CD4-positive, alpha-beta T cell (primary cell): ENCODE data around the gene DYSF. TPM values are rescaled to one million over a fixed set of nuclear protein-coding genes. Genes with fewer than 3 reads are reported as not detected.

Experiments
- ATAC-seq: fragments of 200-7000 bp; cut with Tn5 transposase; one replicate; pipeline ENCODE4 v1.10.0; 2022; ENCODE audit warnings: mild to moderate bottlenecking; ENCODE audit not compliant: poor library complexity
- CTCF ChIA-PET: fragments of 350-600 bp; sonication (Branson Sonifier 250); formaldehyde crosslinking; loops from one replicate; lab custom pipeline; 2021; ENCODE audit warnings: antibody characterized with exemption, inconsistent platforms; lab: Charles Lee
- POLR2A ChIA-PET: fragments of 350-600 bp; sonication (Branson Sonifier 250); formaldehyde crosslinking; loops from one replicate; lab custom pipeline; 2021; ENCODE audit warnings: antibody characterized with exemption, inconsistent platforms; lab: Charles Lee
- DNase-seq, 14 experiments: peaks; one replicate each; pipeline ENCODE4 v3.0.0-alpha.2; 2013 to 2020; ENCODE audit warnings: mixed read lengths in 2 of 14
- H3K27ac ChIP-seq, 2 donors: one replicate each; pipeline versions ENCODE4 v1.5.1 to v1.7.0; 2013; ENCODE audit warnings: low read length in 2 of 2, low read depth in 1 of 2, mild to moderate bottlenecking in 1 of 2
- H3K27me3 ChIP-seq, 2 experiments: 1 replicate in 1 of 2; 2 replicates in 1 of 2; pipeline versions ENCODE4 v1.6.1 to v1.7.0; 2013; ENCODE audit warnings: low read length in 2 of 2, control low read depth in 1 of 2, mild to moderate bottlenecking in 1 of 2, moderate library complexity in 1 of 2; ENCODE audit not compliant: insufficient read depth in 2 of 2, control insufficient read depth in 1 of 2
- H3K36me3 ChIP-seq: one replicate; pipeline ENCODE4 v1.6.1; 2013; ENCODE audit warnings: low read length, control low read depth; ENCODE audit not compliant: insufficient read depth
- H3K4me1 ChIP-seq: one replicate; pipeline ENCODE4 v1.6.1; 2013; ENCODE audit warnings: low read length, control low read depth; ENCODE audit not compliant: insufficient read depth
- H3K4me3 ChIP-seq: one replicate; pipeline ENCODE4 v1.5.1; 2013; ENCODE audit warnings: mild to moderate bottlenecking, low read length, moderate library complexity
- H3K9me3 ChIP-seq, 2 experiments: 1 replicate in 1 of 2; 2 replicates in 1 of 2; pipeline versions ENCODE4 v1.6.1 to v1.7.0; 2013; ENCODE audit warnings: low read length in 2 of 2, mild to moderate bottlenecking in 2 of 2, control low read depth in 1 of 2, moderate library complexity in 1 of 2; ENCODE audit not compliant: control insufficient read depth in 1 of 2, insufficient read depth in 1 of 2
- H3K27ac Mint-ChIP-seq: one replicate; pipeline ENCODE4 v1.8.0; 2020; ENCODE audit warnings: mixed read lengths
- H3K27me3 Mint-ChIP-seq: one replicate; pipeline ENCODE4 v1.8.0; 2021; ENCODE audit warnings: mixed read lengths
- H3K36me3 Mint-ChIP-seq: one replicate; pipeline ENCODE4 v1.8.0; 2021; ENCODE audit warnings: low read depth, mixed read lengths
- H3K4me1 Mint-ChIP-seq: one replicate; pipeline ENCODE4 v1.8.0; 2021; ENCODE audit warnings: low read depth, mixed read lengths
- H3K4me3 Mint-ChIP-seq: one replicate; pipeline ENCODE4 v1.8.0; 2020; ENCODE audit warnings: mild to moderate bottlenecking, mixed read lengths
- H3K9me3 Mint-ChIP-seq: one replicate; pipeline ENCODE4 v1.8.0; 2020; ENCODE audit warnings: mixed read lengths
- intact Hi-C, 2 experiments: fragments of 100-400 bp; cut with DNase I in 1 of 2; cut with micrococcal nuclease in 1 of 2; formaldehyde crosslinking; loops; one replicate each; pipeline versions ENCODE4 v1.15.1 to v1.9.0; 2023 to 2025; cut with DNase I, micrococcal nuclease
- total RNA-seq, 174 experiments: library from RNA in 2 of 174; stranded (reverse) in 2 of 174; gene quantifications; one replicate each; pipeline ENCODE4 v1.2.3 and lab custom pipeline; 2021 to 2026
- TF ChIP-seq, protein P1 (sequence below): fragments of 200-600 bp; IDR thresholded peaks from one replicate; pipeline ENCODE4 v1.8.0; 2022; ENCODE audit warnings: antibody characterized with exemption, mild to moderate bottlenecking

The DYSF gene
- total RNA-seq, 2 experiments from 2014 or later: 0.27 to 0.31 TPM

DNA sequence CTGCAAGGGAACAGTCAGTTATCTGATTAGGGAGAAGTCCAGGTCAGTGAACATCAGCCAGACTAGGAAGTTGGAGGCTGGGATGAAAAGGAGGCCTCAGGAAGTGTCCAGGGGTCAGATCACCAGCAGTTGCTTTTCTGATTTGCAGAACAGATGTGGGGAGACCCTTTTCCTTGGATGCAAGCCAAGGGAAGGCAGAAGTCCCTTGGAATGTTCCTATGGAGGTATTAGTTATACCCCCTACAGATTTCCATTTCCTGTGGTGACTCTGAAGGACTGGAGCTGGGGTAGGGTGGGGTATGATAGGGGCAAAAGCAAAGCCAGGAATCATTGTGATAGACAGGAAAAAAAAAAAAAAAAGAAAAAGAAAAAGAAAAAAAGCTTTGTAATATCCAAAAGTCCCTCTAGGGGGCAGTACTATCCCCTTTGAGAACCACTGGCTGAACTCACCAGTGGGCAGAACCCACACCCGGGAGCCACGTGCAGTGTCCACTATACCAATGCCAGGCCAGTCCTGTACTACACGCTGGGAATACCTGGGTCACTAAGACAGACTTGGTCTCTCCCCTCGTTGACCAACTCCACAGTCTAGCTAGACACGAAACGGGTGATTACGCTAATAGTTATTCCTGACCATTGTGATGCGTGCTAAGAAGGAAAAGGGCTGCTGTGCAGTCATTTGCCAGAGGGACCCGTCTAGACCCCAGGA, 7.4 kb downstream of the DYSF start:
- Histone ChIP-seq H3K27me3 (peaks cover 14 to 24% of the 10 kb centered on the region in 2 experiments), H3K4me3 (no peak overlapping the region), H3K27ac (no peak overlapping the region), H3K9me3 (peaks cover 0 to 14% of the 10 kb centered on the region in 2 experiments), H3K4me1 (no peaks in the 10 kb centered on the region), H3K36me3 (no peaks in the 10 kb centered on the region)
- H3K4me1 Mint-ChIP-seq: peaks cover 4% of the 10 kb centered on the region
- H3K27me3 Mint-ChIP-seq: peaks cover 24% of the 10 kb centered on the region
- ChIA-PET CTCF (interaction anchor here (0.5 kb wide), 1 partner anchor 10 kb away, joined by 3 read pairs; no protein-coding TSS in a partner anchor), POLR2A (no interaction called here)
- DNase-seq (peak in 2 of 14 experiments; percentile 9 to 28), ATAC-seq (no peak)
- TF ChIP-seq, protein P1, sequence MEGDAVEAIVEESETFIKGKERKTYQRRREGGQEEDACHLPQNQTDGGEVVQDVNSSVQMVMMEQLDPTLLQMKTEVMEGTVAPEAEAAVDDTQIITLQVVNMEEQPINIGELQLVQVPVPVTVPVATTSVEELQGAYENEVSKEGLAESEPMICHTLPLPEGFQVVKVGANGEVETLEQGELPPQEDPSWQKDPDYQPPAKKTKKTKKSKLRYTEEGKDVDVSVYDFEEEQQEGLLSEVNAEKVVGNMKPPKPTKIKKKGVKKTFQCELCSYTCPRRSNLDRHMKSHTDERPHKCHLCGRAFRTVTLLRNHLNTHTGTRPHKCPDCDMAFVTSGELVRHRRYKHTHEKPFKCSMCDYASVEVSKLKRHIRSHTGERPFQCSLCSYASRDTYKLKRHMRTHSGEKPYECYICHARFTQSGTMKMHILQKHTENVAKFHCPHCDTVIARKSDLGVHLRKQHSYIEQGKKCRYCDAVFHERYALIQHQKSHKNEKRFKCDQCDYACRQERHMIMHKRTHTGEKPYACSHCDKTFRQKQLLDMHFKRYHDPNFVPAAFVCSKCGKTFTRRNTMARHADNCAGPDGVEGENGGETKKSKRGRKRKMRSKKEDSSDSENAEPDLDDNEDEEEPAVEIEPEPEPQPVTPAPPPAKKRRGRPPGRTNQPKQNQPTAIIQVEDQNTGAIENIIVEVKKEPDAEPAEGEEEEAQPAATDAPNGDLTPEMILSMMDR: no peak
- H3K4me3 Mint-ChIP-seq: no peak overlapping the region
- no peak overlapping the region for H3K27ac Mint-ChIP-seq
- no peaks in the 10 kb centered on the region for H3K9me3 Mint-ChIP-seq
- intact Hi-C loops: no loop called here
- H3K36me3 Mint-ChIP-seq: no peaks in the 10 kb centered on the region

GRCh38 chr2:71461304-71461671, 7.9 kb downstream of the DYSF start:
- Histone ChIP-seq H3K9me3 (peaks cover 0 to 14% of the 10 kb centered on the region in 2 experiments), H3K27me3 (peaks cover 19 to 29% of the 10 kb centered on the region in 2 experiments), H3K4me1 (no peaks in the 10 kb centered on the region), H3K36me3 (no peaks in the 10 kb centered on the region), H3K27ac (no peak overlapping the region), H3K4me3 (no peak overlapping the region)
- no peaks in the 10 kb centered on the region for H3K9me3 Mint-ChIP-seq
- intact Hi-C loops: no loop called here
- ATAC-seq: no peak
- no peak overlapping the region for H3K4me3 Mint-ChIP-seq
- H3K4me1 Mint-ChIP-seq: peaks cover 2% of the 10 kb centered on the region
- DNase-seq: no peak
- TF ChIP-seq, protein P1: no peak
- H3K36me3 Mint-ChIP-seq: no peaks in the 10 kb centered on the region
- H3K27me3 Mint-ChIP-seq: peaks cover 18% of the 10 kb centered on the region
- POLR2A ChIA-PET: no interaction called here
- H3K27ac Mint-ChIP-seq: no peak overlapping the region
- CTCF ChIA-PET: no interaction called here

DNA sequence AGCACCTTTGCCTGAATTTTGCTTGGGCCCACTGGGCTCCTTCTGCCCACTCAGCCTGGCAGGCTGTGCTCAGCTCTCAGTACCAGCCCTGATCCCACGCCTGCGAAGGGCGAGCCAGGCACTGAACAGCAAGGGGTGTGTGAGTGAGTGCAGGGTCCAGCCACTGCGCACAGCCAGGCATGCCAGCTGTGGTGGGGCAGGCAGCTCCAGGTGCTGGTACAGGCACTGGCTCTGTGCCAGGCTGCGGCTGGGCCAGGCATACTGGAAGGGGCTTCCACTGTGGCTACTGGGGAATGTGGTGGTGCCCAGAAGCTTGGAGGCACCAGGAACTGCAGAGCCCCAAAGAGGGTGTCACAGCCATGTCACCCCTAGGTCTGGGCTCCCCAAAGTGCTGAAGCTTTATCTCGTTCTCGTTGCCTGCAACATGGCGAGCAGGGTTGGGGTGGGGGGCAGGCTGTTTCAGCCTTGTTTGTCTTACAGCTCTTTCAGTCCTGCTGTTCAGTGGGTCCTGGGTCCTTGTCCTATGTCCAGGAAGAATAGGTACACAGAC, 8.8 kb downstream of the DYSF start:
- POLR2A ChIA-PET: no interaction called here
- H3K4me1 Mint-ChIP-seq: peaks cover 3% of the 10 kb centered on the region
- Histone ChIP-seq H3K4me1 (no peaks in the 10 kb centered on the region), H3K9me3 (peaks cover 0 to 14% of the 10 kb centered on the region in 2 experiments), H3K4me3 (no peak overlapping the region), H3K27ac (no peak overlapping the region), H3K27me3 (peaks cover 24 to 37% of the 10 kb centered on the region in 2 experiments), H3K36me3 (no peaks in the 10 kb centered on the region)
- TF ChIP-seq, protein P1: no peak
- H3K27ac Mint-ChIP-seq: no peak overlapping the region
- H3K36me3 Mint-ChIP-seq: no peaks in the 10 kb centered on the region
- intact Hi-C loops: no loop called here
- H3K9me3 Mint-ChIP-seq: no peaks in the 10 kb centered on the region
- H3K4me3 Mint-ChIP-seq: no peak overlapping the region
- DNase-seq (no peak), ATAC-seq (no peak)
- peaks cover 17% of the 10 kb centered on the region for H3K27me3 Mint-ChIP-seq
- CTCF ChIA-PET: no interaction called here
